K562 (cell line): ENCODE results near the gene NEURL2. TPM values are rescaled to one million over a fixed set of nuclear protein-coding genes. Genes with fewer than 3 reads are reported as not detected.

Experiments
- CBX3 ChIP-seq, 2 experiments: IDR thresholded peaks; 1 replicate in 1 of 2; 2 replicates in 1 of 2; pipeline ENCODE4 v1.6.1; 2012; ENCODE audit warnings: inconsistent platforms in 2 of 2, low read length in 2 of 2, borderline replicate concordance in 1 of 2, control low read depth in 1 of 2
- DACH1 ChIP-seq: fragments of 450-650 bp; IDR thresholded peaks from 2 replicates; pipeline ENCODE4 v1.6.1; 2018; ENCODE audit not compliant: partially characterized antibody
- GTF2E2 ChIP-seq: fragments of 200-800 bp; sonication (Bioruptor generic); IDR thresholded peaks from 2 replicates; pipeline ENCODE4 v1.6.1; 2016; ENCODE audit warnings: missing genetic modification characterization, missing compliant biosample characterization
- HMG20B ChIP-seq: fragments of 250-450 bp; sonication (Bioruptor Pico); IDR thresholded peaks from 2 replicates; pipeline ENCODE4 v1.5.0; 2021; ENCODE audit warnings: mild to moderate bottlenecking
- ILF3 ChIP-seq: fragments of 450-650 bp; IDR thresholded peaks from 2 replicates; pipeline ENCODE4 v1.6.1; 2018; ENCODE audit warnings: antibody characterized with exemption, mild to moderate bottlenecking, moderate library complexity, borderline replicate concordance
- KDM5B ChIP-seq: fragments of 200-600 bp; sonication (generic); IDR thresholded peaks from 2 replicates; pipeline ENCODE4 v1.6.1; 2012; ENCODE audit warnings: low read depth, mild to moderate bottlenecking, moderate library complexity, low read length, control low read depth, inconsistent platforms; ENCODE audit not compliant: insufficient replicate concordance
- LEF1 ChIP-seq: fragments of 450-650 bp; IDR thresholded peaks from 2 replicates; pipeline ENCODE4 v1.6.1; 2016; ENCODE audit warnings: mild to moderate bottlenecking
- NFE2L1 ChIP-seq: fragments of 450-650 bp; IDR thresholded peaks from 2 replicates; pipeline ENCODE4 v1.6.1; 2016; ENCODE audit warnings: missing genetic modification characterization, low read depth, mild to moderate bottlenecking, missing compliant biosample characterization, moderate library complexity, borderline replicate concordance
- RAD51 ChIP-seq: fragments of 450-650 bp; IDR thresholded peaks from 2 replicates; pipeline ENCODE4 v1.7.1; 2016; ENCODE audit warnings: low read depth, mild to moderate bottlenecking, borderline replicate concordance
- RFX1 ChIP-seq: fragments of 450-650 bp; IDR thresholded peaks from 2 replicates; pipeline ENCODE4 v1.6.1; 2016; ENCODE audit warnings: mild to moderate bottlenecking, moderate library complexity
- SRF ChIP-seq, 2 experiments: fragments of 250-450, 450-650 bp in 1 of 2; sonication (Bioruptor Pico) in 1 of 2; sonication (generic) in 1 of 2; formaldehyde crosslinking; IDR thresholded peaks; 2 replicates each; pipeline versions ENCODE4 v1.5.0 to v1.5.1; 2020 to 2022; ENCODE audit warnings: mild to moderate bottlenecking in 1 of 2, missing genetic modification reagents in 1 of 2
- SUPT5H ChIP-seq: fragments of 450-650 bp; IDR thresholded peaks from 2 replicates; pipeline ENCODE4 v1.6.1; 2016
- ZFX ChIP-seq: sonication (generic); formaldehyde crosslinking; IDR thresholded peaks from 2 replicates; pipeline ENCODE4 v1.8.0; 2022; ENCODE audit warnings: mild to moderate bottlenecking, missing genetic modification reagents, moderate library complexity
- ZNF707 ChIP-seq: fragments of 250-450 bp; sonication (Bioruptor Pico); conservative IDR thresholded peaks from 2 replicates; pipeline ENCODE4 v1.8.0; 2022; ENCODE audit warnings: inconsistent platforms, mild to moderate bottlenecking, moderate library complexity
- ZNF780A ChIP-seq: fragments of 250-450 bp; sonication (Bioruptor Pico); IDR thresholded peaks from 2 replicates; pipeline ENCODE4 v1.5.0; 2021; ENCODE audit warnings: mild to moderate bottlenecking
- polyA plus RNA-seq, 8 experiments: library from polyadenylated mRNA; depleted of rRNA in 4 of 8; stranded (reverse) in 5 of 8; unstranded in 3 of 8; fragments of >200 nt; fragmentation: Nextera tagmentation in 2 of 8; fragmentation: Illumina TruSeq in 1 of 8; extraction: Ambion mirVana in 2 of 8; extraction: Trizol in 1 of 8; gene quantifications; 2 replicates each; pipeline versions ENCODE4 v1.2.1 to v1.2.3, GENCODE V29; 2011 to 2014; ENCODE audit warnings: inconsistent platforms in 1 of 8, missing spikeins in 1 of 8
- total RNA-seq, 7 experiments: library from RNA; depleted of rRNA in 6 of 7; stranded (reverse); fragments of >200 nt in 6 of 7; fragmentation: Illumina TruSeq in 2 of 7; extraction: Trizol in 2 of 7; gene quantifications; 2 replicates each; pipeline versions ENCODE4 v1.2.1 to v1.2.3, GENCODE V29; 2011 to 2021; ENCODE audit warnings: low replicate concordance in 1 of 7
- TF ChIP-seq, protein P1 (sequence below), 2 experiments: fragments of 450-650 bp; IDR thresholded peaks; 2 replicates each; pipeline ENCODE4 v1.6.1; 2016
- TF ChIP-seq, protein P2 (sequence below): fragments of 450-650 bp; IDR thresholded peaks from 2 replicates; pipeline ENCODE4 v1.6.1; 2014; ENCODE audit warnings: low read depth, mild to moderate bottlenecking, moderate library complexity, borderline replicate concordance
- TF ChIP-seq, protein P3 (sequence below): sonication (generic); formaldehyde crosslinking; IDR thresholded peaks from 2 replicates; pipeline ENCODE4 v1.9.0; 2022; ENCODE audit warnings: mild to moderate bottlenecking, missing genetic modification reagents
- TF ChIP-seq, protein P4 (sequence below): fragments of 250-450 bp; sonication (Bioruptor Pico); IDR thresholded peaks from 2 replicates; pipeline ENCODE4 v1.6.1; 2021; ENCODE audit warnings: mild to moderate bottlenecking

NEURL2 gene
- total and polyA plus RNA-seq, 9 of the 15 experiments (the other 6 are each of a cell fraction or from before 2014, with no cell fraction given) = 0.22 to 1.9 (median 0.50) TPM; not detected in 1

DNA sequence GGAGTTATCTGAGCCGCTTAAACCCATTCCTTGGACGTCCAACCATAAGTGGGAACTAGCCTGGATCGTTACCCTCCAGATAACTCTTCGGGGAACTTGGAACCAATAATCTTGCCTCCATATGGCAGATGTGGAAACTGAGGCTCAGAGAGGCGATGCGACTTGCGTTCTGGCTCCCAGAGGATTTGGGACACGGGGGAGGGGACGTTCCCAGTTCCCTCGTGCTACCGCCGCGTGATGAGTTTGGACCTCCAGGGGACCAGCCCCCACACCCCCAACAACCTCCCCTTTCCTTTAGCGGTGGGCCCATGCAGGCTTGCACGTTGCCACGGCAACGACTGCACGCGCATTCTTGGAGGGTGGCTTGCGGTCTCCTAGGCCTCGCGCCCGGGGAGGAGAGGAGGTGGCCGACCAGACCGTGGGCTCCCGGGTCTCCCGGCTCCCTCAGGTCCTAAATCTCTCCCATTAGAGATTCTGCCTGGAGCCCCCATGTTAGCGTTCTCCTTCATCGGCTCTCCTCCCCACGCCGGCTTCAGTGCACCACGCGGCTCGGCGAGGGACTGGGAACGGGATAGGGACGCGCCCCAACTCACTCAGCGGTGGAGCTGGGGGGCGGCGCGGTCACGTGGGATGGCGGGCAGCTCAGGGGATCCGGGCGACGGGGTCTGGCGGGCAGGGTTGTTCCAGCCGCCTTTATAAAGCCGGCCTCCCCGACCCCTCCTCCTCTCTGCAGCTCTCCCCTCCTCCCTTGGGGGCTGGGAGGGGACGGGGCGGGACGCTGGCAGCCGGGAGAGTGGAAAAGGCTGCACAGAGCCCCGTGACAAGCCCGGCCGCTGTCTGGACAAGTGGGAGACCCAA lies 20.7 kb upstream of the NEURL2 start, which contains the start of gene PLTP (continued):
- TF ChIP-seq ZNF707 (CRISPR knock-in tag) = no peak
- TF ChIP-seq KDM5B = peak; percentile 50
- no peak for TF ChIP-seq HMG20B
- TF ChIP-seq SUPT5H = peak; percentile 39
- TF ChIP-seq GTF2E2 (tag) = 0 out of 2 replicates have a peak, but pooled peaks have one; percentile 32
- TF ChIP-seq ZFX (CRISPR knock-in tag) = peak; percentile 65; the same call in 1 of the 2 replicates
- no peak for TF ChIP-seq LEF1
- TF ChIP-seq DACH1 = no peak
- peak; percentile 91 for TF ChIP-seq RFX1
- peak; percentile 56; the same call in 1 of the 2 replicates for TF ChIP-seq RAD51
- no peak for TF ChIP-seq CBX3 (IDR thresholded peaks at IDR 0.05; ENCODE audit: borderline replicate concordance in 1 of 2, low read length in 2 of 2)
- no peak for TF ChIP-seq ILF3
- TF ChIP-seq, protein P1, sequence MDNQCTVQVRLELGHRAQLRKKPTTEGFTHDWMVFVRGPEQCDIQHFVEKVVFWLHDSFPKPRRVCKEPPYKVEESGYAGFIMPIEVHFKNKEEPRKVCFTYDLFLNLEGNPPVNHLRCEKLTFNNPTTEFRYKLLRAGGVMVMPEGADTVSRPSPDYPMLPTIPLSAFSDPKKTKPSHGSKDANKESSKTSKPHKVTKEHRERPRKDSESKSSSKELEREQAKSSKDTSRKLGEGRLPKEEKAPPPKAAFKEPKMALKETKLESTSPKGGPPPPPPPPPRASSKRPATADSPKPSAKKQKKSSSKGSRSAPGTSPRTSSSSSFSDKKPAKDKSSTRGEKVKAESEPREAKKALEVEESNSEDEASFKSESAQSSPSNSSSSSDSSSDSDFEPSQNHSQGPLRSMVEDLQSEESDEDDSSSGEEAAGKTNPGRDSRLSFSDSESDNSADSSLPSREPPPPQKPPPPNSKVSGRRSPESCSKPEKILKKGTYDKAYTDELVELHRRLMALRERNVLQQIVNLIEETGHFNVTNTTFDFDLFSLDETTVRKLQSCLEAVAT (IDR thresholded peaks at IDR 0.05) = 0 out of 4 replicates have a peak, but pooled peaks of 1 of the 2 experiments have one; percentile 0
- no peak for TF ChIP-seq NFE2L1 (tag)
- TF ChIP-seq, protein P2, sequence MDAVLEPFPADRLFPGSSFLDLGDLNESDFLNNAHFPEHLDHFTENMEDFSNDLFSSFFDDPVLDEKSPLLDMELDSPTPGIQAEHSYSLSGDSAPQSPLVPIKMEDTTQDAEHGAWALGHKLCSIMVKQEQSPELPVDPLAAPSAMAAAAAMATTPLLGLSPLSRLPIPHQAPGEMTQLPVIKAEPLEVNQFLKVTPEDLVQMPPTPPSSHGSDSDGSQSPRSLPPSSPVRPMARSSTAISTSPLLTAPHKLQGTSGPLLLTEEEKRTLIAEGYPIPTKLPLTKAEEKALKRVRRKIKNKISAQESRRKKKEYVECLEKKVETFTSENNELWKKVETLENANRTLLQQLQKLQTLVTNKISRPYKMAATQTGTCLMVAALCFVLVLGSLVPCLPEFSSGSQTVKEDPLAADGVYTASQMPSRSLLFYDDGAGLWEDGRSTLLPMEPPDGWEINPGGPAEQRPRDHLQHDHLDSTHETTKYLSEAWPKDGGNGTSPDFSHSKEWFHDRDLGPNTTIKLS = no peak
- TF ChIP-seq ZNF780A (CRISPR knock-in tag) = no peak
- TF ChIP-seq, protein P3, sequence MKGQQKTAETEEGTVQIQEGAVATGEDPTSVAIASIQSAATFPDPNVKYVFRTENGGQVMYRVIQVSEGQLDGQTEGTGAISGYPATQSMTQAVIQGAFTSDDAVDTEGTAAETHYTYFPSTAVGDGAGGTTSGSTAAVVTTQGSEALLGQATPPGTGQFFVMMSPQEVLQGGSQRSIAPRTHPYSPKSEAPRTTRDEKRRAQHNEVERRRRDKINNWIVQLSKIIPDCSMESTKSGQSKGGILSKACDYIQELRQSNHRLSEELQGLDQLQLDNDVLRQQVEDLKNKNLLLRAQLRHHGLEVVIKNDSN (CRISPR knock-in tag) = peak; percentile 61
- no peak for TF ChIP-seq SRF (CRISPR knock-in tag; IDR thresholded peaks at IDR 0.05)
- TF ChIP-seq, protein P4, sequence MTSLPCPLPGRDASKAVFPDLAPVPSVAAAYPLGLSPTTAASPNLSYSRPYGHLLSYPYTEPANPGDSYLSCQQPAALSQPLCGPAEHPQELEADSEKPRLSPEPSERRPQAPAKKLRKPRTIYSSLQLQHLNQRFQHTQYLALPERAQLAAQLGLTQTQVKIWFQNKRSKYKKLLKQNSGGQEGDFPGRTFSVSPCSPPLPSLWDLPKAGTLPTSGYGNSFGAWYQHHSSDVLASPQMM (CRISPR knock-in tag) = no peak
